ENCODE data around the gene CRY2. TPM values are rescaled to one million over a fixed set of nuclear protein-coding genes. Genes with fewer than 3 reads are reported as not detected.
A peak's percentile ranks its signal among the peaks of the same experiment; 100 is the strongest.

Gene CRY2
- 62.3 TPM for total RNA-seq
- long read RNA-seq, full-length matches to known transcripts, result 15 of 48 reads
- long read RNA-seq, partial matches to known transcripts, result 16 of 48 reads
- long read RNA-seq, other reads (novel, unspliced or antisense), result 17 of 48 reads

DNA sequence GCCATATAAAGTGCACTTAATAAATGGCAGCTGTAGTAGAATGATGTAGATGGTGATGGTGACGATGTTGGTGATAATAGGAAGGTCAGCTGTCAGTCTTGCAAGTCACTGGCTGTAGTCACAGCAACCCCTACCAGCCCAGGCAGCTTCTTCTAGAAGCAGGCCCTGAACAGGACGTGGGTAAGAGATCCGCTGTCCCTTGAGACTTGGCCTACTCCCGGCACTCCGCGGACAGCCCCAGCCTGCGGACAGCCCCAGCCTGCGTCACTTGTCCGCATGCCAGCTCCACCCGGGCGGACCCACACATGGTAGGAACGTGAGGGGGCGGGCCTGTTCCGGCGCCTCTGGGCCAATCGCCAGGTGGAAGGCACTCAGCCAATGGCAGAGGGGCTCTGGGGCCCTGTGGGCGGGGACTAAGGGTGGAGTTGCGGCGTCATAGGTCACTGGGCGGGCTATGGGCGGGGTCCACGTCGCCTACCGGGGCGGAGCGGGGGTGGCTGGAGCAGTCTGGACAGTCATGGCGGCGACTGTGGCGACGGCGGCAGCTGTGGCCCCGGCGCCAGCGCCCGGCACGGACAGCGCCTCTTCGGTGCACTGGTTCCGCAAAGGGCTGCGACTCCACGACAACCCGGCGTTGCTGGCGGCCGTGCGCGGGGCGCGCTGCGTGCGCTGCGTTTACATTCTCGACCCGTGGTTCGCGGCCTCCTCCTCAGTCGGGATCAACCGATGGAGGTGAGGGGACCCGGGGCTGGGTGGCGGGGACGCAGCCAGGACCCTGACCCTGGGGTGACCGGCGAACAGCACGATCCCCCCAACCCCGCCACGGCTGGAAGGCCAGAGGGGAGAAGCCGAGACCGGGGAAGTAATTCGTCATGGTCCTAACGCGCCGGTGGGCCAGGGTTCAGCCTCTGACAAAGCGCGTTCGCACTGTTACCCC is at the start of gene CRY2:
Gene CRY2, plus strand, starts transcription at position 502 of the 937 bp plus-strand sequence. Its CDS starts 16 bp downstream, at position 518.
- peak; percentile 99 for DNase-seq
- ATAC-seq, result peak; percentile 96 to 98

DNA sequence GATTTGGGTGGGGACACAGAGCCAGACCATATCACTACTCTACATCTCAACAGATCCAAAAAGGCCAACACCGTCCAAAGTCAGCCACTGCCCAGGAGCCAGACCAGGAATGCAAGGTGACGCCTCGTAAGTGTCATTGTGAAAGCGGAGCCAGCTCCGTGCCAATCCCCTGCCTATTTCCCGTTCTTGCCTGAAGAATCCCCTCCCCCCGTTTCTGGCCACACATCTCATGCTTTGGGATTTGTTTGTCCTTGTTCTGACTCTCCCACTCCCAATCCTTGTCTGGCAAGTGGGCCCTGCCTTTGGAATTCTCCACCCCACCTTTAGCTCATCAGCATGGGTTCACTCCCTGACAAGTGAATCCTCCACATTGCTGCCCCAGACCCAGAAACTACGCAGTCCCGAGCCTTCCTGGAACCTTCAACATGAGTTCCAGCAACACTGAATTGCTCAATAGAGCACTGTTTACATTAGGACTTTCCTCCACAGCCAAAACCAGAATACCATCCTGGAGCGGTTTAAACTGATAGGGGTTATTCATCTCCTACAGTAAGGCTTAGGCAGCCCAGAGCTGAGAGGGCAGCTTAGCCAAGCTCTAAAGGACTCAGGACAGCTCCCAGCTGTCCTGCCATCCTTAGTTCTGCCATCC is 48.4 kb upstream of the CRY2 start:
- peaks cover 9% of the 10 kb centered on the region for H3K4me1 ChIP-seq
- H3K27ac ChIP-seq, result peak overlapping the region; percentile 75
- no peak overlapping the region for H3K4me3 ChIP-seq
- H3K27me3 ChIP-seq (ENCODE audit: low read depth), result no peaks in the 10 kb centered on the region
- peak; percentile 81 to 84 for ATAC-seq
- TF ChIP-seq CTCF (IDR thresholded peaks at IDR 0.05), result no peak
- H3K36me3 ChIP-seq, result no peaks in the 10 kb centered on the region
- no peaks in the 10 kb centered on the region for H3K9me3 ChIP-seq
- DNase-seq, result peak; percentile 73
- intact Hi-C loops (cut with DNase I), result no loop called here

More for the DNA sequence above, at the start of gene CRY2:
- peaks cover 54% of the 10 kb centered on the region for H3K4me1 ChIP-seq
- intact Hi-C loops (cut with DNase I), result no loop called here
- H3K9me3 ChIP-seq, result no peaks in the 10 kb centered on the region
- no peaks in the 10 kb centered on the region for H3K36me3 ChIP-seq
- peak within 1 kb of the TSS; percentile 96 for H3K27ac ChIP-seq
- peak within 1 kb of the TSS; percentile 66 for H3K4me3 ChIP-seq
- no peaks in the 10 kb centered on the region for H3K27me3 ChIP-seq (ENCODE audit: low read depth)
- no peak for TF ChIP-seq CTCF (IDR thresholded peaks at IDR 0.05)

DNA sequence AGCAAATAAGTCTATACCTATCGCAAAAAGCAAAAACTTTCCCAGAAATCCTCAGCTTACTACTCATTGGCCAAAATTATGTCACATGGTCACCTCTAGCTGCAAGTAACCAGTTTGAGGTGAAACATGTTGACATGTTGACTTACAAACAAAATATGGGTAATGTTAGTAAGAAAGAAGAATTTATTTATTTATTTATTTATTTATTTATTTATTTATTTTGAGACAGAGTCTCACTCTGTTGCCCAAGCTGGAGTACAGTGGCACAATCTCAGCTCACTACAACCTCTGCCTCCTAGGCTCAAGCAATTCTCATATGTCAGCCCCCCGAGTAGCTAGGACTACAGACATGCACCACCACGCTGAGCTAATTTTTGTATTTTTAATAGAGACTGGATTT is 47.7 kb upstream of the CRY2 start:
- DNase-seq, result no peak
- H3K4me3 ChIP-seq, result no peak overlapping the region
- no peak for ATAC-seq
- no peaks in the 10 kb centered on the region for H3K27me3 ChIP-seq (ENCODE audit: low read depth)
- H3K36me3 ChIP-seq, result no peaks in the 10 kb centered on the region
- H3K4me1 ChIP-seq, result peaks cover 9% of the 10 kb centered on the region
- H3K27ac ChIP-seq, result peak overlapping the region; percentile 75
- intact Hi-C loops (cut with DNase I), result no loop called here
- no peak for TF ChIP-seq CTCF (IDR thresholded peaks at IDR 0.05)
- H3K9me3 ChIP-seq, result no peaks in the 10 kb centered on the region

DNA sequence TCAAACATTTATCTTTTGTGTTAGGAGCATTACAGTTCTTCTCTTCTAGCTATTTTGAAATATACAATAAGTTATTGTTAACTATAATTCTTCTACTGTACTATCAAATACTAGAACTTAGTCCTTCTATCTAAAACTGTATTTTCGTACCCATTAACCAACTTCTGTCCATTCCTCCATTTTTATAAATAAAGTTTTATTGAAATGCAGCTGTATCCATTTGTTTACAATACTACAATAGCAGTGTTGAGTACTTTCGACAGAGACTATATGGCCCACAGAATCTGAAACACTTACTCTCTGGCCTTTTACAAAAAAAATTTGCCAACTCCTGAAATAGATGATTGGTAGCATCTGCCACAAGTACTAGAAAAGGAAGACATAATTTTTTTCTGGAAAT is 47.0 kb upstream of the CRY2 start:
- intact Hi-C loops (cut with DNase I), result no loop called here
- Histone ChIP-seq H3K36me3 (no peaks in the 10 kb centered on the region), H3K27me3 (ENCODE audit: low read depth) (no peaks in the 10 kb centered on the region), H3K9me3 (no peaks in the 10 kb centered on the region), H3K4me1 (peaks cover 9% of the 10 kb centered on the region), H3K27ac (no peak overlapping the region), H3K4me3 (no peak overlapping the region)
- no peak for TF ChIP-seq CTCF (IDR thresholded peaks at IDR 0.05)
- ATAC-seq (no peak), DNase-seq (no peak)

- H3K4me3 ChIP-seq, result no peak overlapping the region
- H3K36me3 ChIP-seq, result no peaks in the 10 kb centered on the region
- H3K27me3 ChIP-seq (ENCODE audit: low read depth), result no peaks in the 10 kb centered on the region
- H3K27ac ChIP-seq, result no peak overlapping the region
- peaks cover 23% of the 10 kb centered on the region for H3K4me1 ChIP-seq
- ATAC-seq, result no peak
- intact Hi-C loops (cut with DNase I), result no loop called here
- no peaks in the 10 kb centered on the region for H3K9me3 ChIP-seq
- no peak for TF ChIP-seq CTCF (IDR thresholded peaks at IDR 0.05)
- no peak for DNase-seq
Measured at GRCh38 chr11:45801723-45802315, 45.5 kb upstream of the CRY2 start.
